GM18508 (cell line): ENCODE results near the gene CPEB4.

Source experiments
- ATAC-seq: cut with Tn5 transposase; IDR thresholded peaks from one replicate; pipeline ENCODE4 v1.9.1; 2021; ENCODE audit warnings: moderate number of reproducible peaks; ENCODE audit not compliant: insufficient read depth, unreplicated experiment

The CPEB4 gene

DNA sequence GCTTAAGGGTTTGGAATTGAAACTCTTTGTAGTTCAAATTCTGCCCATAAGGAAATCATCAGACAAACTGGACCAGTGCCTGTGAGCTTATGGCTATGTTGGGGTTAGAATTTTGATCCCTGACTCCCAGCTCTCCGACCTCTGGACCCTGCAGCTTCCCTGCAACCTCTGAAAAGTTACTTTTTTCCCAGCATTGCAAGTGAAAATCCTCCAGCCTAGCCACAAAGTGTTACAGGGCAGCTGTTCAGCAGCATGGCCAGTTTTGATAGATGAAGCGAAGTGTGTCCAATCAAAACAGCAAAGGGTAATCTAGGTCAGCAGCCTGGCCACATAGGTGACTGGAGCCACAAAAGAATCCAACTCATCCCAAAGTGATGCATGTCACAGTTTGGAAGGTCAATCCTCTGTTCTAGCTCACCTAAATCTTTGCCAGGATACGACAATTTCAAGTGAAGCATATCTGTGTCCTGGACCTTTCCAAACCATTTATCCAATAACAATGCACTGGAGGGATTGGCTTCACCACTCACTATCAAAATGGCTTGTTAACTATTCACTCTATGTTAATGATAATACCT is 4.7 kb upstream of the CPEB4 start:
- no peak for ATAC-seq

- ATAC-seq = no peak
Measured at GRCh38 chr5:173884402-173885053, 3.6 kb upstream of the CPEB4 start.

DNA sequence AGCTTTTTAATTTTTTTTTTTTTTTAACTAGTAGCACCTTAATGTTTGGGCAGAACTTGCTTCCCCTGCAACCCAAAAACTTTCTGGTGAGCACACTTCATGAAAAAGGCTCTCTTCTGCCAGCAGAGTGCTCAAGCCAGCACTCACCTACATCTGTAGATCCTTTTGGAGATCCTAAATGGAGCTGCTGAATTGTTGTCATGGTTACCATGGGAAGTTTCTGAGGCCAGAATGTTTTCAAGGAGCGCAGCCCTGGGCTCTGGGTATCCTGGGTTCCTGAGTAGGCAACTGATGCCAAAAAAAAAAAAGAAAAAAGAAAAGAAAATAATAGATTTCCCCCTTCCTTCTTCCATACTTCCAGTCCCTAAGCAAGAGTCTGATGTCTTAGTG is 3.1 kb upstream of the CPEB4 start:
- ATAC-seq = no peak

DNA sequence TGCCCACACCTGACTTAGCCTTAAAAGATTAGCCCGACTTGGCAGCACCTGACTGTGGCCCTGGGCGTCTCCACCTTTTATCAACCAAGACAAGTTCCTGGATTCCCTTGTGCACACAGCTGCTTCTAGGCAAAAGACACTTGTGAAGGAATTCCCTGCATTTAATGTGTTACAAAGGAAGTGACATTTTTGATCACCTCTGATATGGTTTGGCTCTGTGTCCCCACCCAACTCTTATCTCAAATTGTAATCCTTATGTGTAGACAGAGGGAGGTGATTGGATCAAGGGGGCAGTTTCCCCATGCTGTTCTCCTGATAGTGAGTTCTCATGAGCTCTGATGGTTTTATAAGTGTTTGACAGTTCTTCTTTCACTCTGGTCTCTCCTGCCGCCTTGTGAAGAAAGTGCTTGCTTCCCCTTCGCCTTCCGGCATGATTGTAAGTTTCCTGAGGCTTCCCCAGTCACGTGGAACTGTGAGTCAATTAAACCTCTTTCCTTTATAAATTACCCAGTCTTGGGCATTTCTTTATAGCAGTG is 2.6 kb upstream of the CPEB4 start:
- no peak for ATAC-seq

DNA sequence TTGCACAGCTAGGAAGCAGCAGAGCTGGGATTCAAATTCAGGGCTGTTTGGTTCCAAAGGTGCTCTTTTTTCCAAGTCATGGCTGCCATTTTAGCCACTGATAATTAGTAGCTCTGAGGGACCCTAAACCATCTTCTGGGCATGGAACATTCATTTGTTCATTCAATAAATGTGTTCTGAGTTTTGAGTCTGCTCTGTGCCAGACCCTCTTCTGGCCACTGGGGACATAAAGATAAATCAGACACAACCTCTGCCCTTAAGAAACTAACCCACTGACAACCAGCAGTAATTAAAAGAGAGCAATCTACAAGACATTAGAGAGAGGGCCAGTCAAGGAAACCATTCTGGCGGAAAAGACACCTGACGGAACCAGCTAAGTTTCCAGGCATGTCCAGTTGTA is 2.0 kb upstream of the CPEB4 start:
- no peak for ATAC-seq

GRCh38 chr5:173888473-173889131 is 453 bp downstream of the CPEB4 start:
- ATAC-seq = no peak

GRCh38 chr5:173890195-173890991 is 2.2 kb downstream of the CPEB4 start:
- no peak for ATAC-seq

DNA sequence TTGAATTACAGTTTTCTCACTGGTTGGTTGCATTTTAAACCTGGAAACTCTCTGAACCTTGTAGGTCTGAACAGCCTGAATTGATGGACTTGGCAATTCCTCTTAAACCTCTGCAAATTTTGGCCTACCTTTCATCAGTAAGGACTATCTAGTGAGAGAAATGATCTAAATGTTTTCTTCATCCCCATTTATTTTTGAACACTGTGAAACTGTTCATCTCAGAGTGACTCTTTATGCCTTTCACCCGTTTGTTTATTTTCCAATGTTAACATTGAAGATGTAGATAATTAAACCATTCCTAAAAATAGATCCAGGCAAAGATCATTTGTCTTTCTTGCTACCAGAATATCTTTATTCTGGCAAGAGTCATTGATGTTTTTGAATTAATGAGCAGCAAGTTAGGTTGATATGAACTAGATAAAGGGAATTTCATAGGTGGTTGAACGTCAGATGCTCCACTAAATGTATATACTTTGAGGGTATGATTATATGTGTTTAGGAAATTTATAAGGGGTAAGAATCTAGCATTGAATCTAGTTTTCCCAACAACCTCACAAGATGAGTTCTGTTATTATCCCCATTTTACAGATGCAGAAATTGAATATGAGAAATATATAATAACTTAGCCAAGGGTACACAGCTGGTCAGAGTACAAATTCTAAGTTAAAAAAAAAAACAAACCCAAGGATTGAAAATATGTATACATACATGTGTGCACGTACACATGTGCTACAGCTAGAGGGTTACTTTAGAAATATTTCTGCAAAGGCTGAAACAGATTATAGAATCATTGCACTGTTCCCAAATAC is 3.4 kb downstream of the CPEB4 start:
- no peak for ATAC-seq

GRCh38 chr5:173893192-173893561 is 5.0 kb downstream of the CPEB4 start:
- ATAC-seq = no peak

DNA sequence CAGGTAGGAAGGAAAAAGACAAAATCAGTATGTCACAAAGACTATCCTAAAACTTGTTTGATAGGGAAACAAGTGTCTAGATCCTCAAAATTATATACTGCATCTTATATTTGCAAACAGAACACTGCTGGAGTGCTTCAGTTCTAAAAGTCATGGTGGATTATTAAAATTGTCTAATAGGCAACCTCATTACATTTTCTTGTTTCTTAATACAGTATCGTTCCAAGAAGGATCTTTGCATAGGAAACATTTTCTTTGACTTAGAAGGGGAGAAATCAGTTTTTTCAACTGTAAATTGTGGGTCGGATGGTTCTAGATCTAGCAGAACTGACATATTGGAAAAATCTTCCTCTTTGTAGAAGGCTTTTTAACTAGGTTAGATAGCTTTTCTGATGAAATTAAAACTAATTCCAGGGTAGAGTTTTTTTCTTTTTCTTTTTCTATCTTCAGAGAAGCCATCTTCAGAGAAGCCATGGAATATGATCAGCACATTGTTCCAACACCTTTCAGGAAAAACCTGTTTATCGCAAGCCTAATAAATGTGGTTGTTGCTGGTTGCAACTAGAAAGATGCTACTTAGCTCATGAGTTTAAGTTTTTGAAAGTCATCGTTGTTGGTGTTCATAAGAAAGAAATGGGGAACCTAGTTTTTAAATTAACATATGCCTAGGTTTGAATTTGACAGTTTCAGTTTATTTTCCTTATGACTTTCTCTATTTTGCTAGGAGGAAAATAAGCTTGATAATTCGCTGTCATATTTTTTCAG is 7.4 kb downstream of the CPEB4 start:
- ATAC-seq = no peak

- no peak for ATAC-seq
Measured at GRCh38 chr5:173896631-173897030, 8.5 kb downstream of the CPEB4 start.

DNA sequence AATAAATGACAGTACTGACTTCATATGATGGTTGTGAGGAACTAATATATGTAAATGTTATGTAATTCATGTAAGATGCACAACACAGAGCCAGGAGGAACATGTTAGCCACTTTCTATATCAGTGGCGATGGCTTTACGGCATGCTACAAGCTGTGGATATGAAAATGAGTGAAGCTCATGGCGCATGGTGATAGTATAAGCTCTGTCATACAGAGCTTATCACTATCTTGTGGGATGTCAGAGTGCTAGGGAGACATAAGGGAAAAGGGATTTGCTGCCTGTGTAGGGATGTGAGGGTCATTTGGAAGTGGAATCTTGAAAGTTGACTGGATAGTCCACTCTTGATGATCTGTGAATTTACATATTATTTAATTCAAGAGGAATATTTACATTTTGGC is 13.6 kb downstream of the CPEB4 start:
- ATAC-seq = no peak

GRCh38 chr5:173902334-173902733 is 14.2 kb downstream of the CPEB4 start:
- no peak for ATAC-seq

DNA sequence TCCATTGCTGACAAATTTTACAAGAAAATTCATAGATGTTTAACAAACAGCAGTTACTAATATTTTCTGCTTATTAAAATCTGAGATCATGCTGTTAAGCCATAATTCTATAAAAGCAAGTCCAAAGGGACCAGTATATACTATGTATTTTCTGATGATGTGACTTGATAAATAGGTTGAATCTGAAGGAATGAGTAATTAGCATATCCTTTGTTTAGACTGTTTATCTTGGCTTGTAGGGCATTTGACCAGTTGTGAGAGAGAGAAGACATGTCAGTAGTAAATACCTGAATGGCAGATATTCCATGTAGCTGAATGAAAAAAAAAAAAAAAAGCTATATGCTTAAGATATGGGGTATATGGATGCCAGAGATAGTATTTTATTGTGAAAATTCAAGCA is 14.6 kb downstream of the CPEB4 start:
- no peak for ATAC-seq

- ATAC-seq = no peak
Measured at GRCh38 chr5:173903396-173904140, 15.4 kb downstream of the CPEB4 start.

DNA sequence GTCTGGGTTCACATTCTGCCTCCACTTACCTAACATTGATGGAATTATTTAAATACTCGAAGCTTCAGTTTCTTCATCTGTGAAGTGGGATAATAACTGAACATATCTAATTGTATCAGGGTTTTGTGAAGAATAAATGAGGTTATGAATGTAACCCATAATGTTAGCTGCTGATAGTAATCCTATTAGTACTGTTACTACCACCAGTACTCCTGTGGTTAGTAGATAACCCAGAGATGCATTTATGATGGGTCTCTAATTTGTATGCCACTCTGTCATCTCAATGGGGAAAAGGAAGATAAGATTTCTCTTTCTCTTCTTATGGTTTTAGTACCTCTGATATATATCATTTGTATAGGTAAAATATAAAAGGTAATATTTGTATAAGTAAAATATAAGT is 16.0 kb downstream of the CPEB4 start:
- no peak for ATAC-seq

DNA sequence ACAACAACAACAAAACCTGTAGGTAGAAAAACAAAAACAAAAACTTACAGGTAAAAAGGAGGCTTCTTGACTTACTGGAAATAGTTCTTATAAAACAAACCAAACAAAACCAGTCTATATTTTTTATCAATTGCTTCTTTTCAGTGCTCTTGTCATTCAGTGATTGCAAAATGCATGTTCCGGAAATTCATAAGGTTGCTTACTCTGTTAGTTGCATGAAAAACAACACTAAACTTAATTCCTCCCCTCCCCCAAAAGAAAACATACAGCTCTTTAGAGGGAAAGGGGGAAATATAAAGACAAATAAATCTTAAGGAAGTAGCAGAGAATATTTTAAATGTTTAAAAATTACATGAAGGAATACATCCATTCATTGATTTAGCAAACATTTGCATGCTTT is 19.1 kb downstream of the CPEB4 start:
- no peak for ATAC-seq

DNA sequence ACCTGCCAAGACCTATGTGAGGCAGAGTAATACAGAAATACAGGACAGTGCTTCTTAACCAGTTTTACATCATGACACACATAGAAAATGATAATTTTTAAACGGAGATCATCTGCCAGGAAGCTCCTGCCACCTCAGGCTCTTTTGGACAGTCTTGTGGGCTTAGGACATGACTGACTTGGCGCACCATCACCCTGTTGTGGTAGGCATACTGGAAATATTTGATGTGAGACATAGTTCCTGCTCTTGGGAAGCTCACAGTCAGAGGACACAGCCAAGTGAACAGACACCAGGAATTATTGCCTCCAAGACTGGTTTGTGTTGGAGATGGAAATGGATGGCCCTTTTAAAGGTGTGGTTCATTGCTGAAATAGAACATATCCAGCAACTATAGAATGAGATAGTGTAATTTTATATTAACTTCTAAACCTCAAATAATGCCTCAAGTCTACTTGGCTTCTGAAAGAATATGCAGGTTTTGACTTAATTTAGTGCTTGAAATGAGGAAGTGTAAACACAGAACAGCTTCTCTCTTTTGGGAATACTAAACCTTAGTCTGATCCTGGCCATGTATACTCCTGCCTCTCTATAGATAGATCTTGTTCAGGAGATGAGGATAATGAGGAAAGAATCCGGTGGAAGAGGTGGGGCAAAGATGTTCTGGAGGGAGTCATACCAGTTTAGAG is 19.7 kb downstream of the CPEB4 start:
- ATAC-seq = no peak
